ENCODE data around the gene MEGF10. TPM values are rescaled to one million over a fixed set of nuclear protein-coding genes. Genes with fewer than 3 reads are reported as not detected.
"Not testable (repeated sequence)": the region's sequence is repeated elsewhere in the genome, so short reads cannot be mapped to it uniquely, and the experiment has no call there.

The MEGF10 gene
- total RNA-seq, result not detected in 2 replicates

DNA sequence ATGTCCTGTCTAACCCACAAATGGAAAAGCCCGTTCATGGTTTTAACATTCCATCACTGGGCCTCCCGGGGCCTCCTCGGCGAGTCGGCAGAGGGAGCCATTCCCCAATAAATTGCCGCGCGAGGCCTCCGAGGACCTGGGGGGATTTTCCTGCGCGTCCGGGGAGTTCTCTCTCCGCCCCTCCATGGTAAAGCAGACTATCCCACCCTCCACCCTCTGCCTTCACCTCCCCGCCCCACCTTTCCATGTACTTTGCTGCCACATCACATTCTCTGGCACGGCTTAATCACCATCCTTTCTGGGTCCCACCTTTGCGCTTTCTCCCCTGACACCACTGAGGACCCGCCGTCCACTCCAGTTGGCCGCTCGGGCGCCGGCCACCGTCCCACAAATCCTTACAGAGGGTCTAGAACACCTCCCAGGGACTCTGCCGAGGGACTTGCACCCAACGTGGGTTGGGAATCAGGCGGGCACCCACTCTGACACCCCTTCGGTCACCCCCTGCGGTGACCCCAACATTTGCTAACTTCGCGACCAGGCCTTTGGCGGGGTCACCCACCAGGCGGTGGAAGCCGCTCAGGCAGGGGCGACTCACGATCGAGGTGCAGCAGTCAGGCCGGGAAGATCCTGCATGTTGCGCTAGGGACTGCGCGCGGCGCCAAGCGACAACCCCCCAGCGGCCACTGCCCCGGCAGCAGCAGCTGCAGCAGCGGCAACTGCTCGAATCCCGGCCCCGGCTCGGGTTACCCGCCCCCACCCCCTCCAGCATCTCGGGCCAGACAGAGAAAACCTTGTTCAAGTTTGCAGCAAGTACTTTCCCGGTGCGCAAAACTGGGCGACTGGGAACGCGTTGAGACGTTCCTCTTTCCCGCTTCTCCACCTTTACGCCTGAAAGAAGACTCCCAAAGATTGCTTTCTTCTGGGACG is at the start of gene MEGF10:
Gene MEGF10, plus strand, starts transcription at position 778 of the 927 bp plus-strand sequence. CDS start 40,513 bp downstream, outside the sequence.
- intact Hi-C loops (cut with micrococcal nuclease), result loop anchor here (5.0 kb wide), 1 partner anchor 202 kb away; no protein-coding TSS in a partner anchor

DNA sequence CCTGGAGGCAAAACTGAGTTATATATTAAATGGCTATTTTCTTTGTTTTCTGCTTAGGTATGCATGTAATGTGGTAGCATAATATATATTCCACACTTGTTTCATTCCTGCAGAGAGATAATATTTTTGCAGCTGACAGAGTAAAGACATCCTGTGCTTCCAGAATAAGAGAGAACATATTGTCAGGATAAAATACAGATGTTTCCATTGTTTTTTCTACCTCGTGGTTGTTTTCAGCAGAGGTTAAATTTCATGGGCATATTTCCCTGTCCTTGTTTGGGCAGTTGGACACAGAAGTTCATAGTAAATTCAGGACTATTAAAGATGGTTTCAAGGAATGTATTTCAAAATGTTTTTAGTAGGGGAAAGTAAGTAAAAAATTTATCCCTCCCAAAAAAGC is 47.6 kb upstream of the MEGF10 start:
- intact Hi-C loops (cut with micrococcal nuclease), result no loop called here

DNA sequence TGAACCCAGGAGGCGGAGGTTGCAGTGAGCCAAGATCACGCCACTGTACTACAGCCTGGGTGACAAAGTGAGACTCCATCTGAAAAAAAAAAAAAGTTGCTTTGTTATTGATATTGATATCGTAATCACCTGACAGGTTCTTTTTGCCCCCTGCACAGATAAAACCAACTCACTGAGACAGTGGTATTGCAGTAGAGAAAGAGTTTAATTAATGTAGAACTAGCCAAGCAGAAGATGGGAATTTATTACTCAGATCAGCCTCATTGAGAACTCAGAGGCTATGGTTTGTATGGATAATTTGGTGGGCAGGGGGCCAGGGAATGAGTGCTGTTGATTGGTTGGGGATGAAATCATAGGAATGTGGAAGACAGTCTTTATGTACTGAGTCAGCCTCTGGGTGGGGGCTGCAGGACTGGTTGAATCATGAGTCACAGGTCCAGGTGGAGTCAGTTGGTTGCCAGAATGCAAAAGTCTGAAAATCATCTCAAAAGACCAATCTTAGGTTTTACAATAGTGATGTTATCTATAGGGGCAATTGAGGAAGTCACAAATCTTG is 35.8 kb upstream of the MEGF10 start:
- intact Hi-C loops (cut with micrococcal nuclease), result no loop called here

DNA sequence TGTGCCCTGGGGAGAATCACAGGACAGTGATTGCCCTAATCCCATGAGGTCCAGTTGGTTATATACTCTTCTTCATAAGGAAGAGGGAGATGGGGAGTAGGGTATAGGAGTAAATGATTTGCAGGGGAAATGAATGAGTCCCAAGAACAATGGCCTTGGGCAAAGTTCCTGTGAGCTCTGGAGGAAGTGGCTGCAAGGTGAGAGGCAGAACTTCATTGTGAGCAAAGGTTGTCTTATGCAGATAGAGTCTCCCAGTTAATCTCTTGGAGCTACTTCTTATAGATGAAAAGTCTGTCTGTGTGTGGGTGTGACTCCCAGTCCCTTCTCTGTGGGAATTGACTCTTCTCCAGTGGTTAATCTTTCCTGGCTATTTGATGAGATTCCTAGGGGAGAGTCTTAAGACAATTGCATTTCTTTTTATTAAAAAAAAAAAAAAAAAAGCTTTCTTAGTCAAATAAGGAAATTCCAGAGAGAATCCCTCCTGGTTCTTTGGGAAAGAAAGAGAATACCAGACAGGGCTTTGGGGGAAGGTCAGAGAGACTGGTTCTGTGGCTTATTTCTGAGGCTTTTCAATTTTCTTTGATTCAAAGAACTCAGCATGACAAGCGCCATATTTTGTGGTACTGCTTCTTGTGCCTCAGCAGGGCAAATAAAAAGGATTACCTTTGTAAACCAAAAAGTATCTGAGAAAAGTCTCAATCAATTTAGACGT is 33.6 kb upstream of the MEGF10 start:
- intact Hi-C loops (cut with micrococcal nuclease), result no loop called here

DNA sequence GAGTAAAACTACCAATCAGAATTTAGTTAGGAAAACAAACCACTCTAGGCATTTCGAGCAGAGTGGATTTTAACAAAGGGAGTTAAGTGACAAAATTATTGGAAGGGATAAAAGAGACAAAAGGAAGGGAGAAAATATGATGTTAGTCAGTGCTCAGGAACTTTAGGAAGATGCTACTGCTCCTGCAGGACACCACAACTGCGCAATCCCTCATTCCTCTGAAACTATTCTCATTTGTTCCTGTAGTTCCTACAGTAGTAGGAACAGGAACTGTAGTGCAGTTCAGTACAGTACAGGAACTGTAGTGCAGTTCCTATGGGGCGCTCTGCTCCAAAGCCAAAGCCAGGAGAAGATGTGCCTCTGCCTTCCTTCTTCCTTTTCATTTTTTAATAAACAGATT is 29.9 kb upstream of the MEGF10 start:
- intact Hi-C loops (cut with micrococcal nuclease), result no loop called here

DNA sequence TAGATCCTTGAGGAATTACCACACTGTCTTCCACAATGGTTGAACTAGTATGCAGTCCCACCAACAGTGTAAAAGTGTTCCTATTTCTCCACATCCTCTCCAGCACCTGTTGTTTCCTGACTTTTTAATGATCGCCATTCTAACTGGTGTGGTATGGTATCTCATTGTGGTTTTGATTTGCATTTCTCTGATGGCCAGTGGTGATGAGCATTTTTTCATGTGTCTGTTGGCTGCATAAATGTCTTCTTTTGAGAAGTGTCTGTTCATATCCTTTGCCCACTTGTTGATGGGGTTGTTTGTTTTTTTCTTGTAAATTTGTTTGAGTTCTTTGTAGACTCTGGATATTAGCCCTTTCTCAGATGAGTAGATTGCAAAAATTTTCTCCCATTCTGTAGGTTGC is 25.1 kb upstream of the MEGF10 start:
- intact Hi-C loops (cut with micrococcal nuclease), result not testable (repeated sequence)

DNA sequence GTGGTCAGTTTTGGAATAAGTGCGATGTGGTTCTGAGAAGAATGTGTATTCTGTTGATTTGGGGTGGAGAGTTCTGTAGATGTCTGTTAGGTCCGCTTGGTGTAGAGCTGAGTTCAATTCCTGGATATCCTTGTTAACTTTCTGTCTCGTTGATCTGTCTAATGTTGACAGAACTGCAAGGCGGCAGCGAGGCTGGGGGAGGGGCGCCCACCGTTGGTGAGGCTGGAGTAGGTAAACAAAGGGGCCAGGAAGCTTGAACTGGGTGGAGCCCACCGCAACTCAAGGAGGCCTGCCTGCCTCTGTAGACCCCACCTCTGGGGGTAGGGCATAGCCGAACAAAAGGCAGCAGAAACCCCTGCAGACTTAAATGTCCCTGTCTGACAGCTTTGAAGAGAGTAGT is 22.3 kb upstream of the MEGF10 start:
- intact Hi-C loops (cut with micrococcal nuclease), result not testable (repeated sequence)

DNA sequence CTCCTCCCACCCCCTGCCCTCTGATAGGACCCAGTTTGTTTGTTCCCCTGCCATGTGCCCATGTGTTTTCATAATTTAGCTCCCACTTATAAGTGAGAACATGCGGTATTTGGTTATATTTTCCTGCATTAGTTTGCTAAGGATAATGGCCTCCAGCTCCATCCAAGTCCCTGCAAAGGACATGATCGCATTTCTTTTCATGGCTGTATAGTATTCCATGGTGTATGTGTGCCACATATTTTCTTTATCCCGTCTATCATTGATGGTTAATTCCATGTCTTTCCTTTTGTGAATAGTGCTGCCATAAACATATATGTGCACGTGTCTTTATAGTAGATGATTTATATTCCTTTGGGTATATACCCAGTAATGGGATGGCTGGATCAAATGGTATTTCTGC is 19.9 kb upstream of the MEGF10 start:
- intact Hi-C loops (cut with micrococcal nuclease), result not testable (repeated sequence)

DNA sequence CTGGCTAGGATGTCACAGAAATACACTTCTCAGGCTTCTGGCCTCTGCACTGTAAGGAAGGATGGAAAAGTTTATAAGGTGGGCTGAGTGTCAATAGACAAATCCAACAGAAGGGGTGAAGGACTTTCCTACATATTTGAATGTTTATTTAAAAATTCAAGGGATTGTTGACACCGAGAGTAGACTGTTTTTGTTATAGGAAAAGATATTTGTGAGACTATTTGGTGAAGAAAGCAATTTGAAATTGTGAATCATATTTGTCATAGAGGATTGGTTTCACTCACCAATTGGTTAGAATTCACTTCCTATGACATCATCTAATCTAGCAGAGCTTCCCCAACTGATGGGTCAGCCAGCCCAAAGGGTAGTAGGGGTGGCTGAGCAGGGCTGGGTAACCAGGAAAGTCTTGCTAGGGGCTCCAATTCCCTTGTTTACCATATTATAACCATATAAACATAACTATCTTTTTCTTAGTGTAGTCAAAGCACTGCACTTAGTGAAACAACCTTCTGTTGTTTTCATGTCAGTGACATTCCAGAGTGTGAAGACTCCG is 14.9 kb upstream of the MEGF10 start:
- intact Hi-C loops (cut with micrococcal nuclease), result no loop called here

DNA sequence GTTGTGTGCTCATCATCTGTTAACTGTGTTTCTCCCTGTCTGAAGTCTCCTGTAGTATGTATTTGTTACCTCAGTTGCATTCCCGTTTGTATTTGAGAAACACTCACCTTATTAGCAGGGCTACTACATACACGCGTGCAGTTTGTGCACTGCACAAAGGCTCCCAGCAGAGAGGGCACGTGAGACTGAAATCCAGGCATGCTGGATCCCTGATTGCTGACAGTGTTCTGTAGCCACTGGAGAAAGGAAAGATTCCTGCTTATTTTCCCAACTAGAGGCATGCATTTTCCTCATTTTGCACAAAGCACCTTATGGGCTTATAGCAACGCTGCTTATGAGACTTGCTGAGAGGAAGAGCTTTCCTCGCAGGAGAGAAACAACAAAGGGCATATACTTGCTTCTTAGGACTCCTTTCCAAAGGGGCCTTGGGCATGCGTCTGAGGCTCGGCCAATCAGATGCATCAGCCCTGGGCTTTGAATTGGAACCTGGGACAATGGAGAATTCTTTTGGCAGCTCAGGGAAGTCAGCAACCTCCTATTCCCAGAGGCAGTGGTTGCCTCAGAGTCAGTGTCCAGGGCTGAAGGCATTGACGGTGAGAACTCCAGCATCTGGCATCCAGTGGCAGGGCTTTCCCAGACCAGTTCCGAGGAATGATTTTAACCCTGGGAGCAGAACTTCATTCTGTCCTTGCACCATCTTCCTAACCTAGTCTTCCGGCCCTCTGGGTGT is 9.9 kb upstream of the MEGF10 start:
- intact Hi-C loops (cut with micrococcal nuclease), result no loop called here

DNA sequence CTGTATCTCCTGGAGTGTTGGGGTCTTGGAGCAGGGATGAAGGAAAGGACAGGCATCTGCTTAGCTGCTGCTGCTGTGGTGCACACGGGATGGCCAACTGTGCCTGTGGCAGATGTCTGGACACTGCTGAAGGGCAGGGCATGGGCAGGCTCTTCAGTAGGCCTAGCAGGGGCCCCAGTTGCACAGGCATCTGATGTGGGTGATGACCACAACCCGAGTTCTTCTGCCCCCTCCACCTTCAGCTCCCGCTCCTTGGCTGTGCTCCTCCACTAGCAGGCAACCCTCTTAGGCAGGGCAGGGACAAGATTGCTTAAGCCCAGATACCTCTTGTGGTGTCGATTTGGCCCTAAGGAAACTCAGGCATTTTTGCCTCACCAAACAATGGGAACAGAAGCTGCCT is 9.0 kb upstream of the MEGF10 start:
- intact Hi-C loops (cut with micrococcal nuclease), result no loop called here

DNA sequence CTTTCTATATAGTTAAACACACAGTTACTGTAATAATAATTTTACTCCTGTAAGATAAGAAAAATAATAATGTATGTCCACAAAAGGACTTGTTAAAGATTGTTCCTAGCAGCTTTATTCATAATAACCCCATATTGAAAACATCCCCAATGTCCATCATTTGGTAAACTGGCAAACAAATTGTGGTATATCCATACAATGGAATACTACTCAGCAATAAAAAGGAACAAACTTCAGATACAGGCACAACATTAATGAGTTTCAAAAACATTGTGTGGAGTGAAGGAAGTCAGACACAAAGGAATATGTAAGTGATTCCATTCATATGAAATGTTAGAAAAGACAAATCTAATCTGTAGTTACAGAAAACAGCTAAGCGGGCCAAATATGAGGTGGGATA is 1.9 kb upstream of the MEGF10 start:
- intact Hi-C loops (cut with micrococcal nuclease), result no loop called here

DNA sequence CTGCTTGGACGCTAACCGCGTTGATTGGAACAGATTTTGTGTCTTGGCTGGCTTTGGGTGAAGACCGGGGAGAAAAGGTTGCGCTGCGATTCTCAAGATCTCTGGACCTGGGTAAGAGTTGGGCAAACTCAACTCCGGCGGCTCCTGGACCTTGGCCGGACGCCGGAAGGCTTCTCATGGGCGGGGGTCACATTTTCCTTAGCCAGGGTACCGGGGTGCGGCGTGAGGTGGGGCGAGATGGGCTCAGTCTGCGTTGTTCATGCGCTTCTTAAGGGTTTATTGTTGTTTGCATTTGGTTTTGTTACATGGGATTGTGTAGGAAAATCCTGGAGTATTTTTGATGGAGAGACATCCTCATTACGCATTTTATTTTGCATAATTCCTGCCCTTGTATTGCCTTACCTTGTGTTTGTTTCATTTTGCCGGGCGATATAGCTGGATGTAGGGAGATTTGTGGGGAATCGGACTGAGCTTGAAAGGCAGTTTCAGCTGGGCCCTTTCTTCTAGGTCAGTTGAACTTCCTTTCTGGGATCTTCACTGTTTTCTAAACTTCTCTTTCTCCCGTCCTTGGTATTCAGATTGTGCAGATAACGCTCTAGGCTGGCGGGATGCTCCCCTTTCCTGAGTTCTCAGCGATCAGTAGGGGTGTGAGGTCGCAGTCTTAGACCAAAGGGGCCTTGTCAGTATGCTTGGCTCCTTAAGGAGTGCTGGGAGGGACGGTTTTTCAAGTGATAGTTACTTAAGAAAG is 524 bp downstream of the MEGF10 start:
- intact Hi-C loops (cut with micrococcal nuclease), result loop anchor here (5.0 kb wide), 1 partner anchor 201 kb away; no protein-coding TSS in a partner anchor

DNA sequence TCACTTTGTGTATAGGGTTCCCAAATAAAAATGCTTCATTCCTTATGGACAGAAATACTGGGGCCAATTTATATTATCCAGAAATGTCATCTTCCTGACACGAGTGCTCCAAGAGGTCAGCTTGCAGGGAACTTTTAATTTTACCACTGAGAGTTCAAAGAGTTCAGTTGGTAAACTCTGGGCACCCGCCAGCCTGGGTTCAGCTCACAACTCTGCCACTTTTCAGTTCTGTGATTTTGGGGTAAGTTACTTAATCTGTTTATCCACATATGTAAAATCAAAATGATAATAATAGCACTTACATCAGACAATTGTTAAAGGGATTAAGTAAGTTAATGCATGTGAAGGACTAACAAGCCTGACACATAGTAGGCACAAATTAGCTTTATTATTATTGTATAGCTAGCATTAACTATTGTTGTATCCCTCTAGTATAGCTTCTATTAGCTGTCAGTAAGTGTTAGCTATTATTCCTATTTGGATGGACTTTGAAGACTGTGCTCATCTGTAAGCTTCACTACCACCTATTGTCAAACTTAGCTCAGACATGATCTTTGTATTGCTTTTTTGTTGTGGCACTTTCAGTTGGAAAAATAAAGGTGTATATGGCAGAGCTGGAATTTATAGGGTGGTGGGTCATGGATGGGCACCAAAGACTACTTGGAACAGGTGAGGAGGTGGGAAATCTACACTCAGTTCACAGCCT is 1.6 kb downstream of the MEGF10 start:
- intact Hi-C loops (cut with micrococcal nuclease), result loop anchor here (5.0 kb wide), 1 partner anchor 200 kb away; no protein-coding TSS in a partner anchor

DNA sequence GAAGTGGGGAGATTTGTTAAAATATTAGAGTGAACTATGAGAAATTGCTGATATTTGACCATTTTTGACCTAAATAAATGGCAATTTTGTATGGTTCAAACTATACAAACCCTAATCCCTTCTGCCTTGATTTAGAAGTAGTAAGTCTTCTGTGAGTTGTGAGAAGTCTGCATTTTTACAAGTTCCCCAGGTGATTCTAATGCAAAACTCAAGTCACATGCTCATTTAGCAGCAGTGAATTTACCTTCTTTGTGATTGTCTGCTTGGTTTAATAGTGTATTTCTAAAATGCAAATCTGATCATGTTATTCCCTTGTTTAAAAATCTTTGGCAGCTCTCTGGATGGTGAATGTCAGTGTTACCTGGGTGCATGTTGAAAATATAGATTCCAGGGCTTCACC is 2.8 kb downstream of the MEGF10 start:
- intact Hi-C loops (cut with micrococcal nuclease), result loop anchor here (5.0 kb wide), 1 partner anchor 199 kb away; no protein-coding TSS in a partner anchor

DNA sequence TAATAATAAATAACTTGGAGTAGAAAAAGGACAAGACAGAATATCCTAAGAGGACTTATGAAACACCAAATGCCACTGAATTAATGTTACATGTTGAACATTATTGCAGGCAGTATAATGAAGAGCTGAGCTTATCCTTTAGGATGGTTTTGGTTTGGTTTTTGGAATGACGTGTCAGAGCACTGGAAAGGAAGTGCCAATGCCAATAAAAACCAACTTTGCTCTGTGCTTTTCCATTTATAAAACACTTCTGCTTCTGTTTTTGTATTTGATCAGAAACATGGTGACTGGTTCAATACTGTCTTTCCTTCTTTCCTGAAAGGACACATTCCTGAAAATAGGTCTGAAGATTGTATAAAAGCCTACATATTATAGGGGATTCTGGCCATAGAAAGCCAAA is 4.2 kb downstream of the MEGF10 start:
- intact Hi-C loops (cut with micrococcal nuclease), result loop anchor here (5.0 kb wide), 1 partner anchor 197 kb away; no protein-coding TSS in a partner anchor

DNA sequence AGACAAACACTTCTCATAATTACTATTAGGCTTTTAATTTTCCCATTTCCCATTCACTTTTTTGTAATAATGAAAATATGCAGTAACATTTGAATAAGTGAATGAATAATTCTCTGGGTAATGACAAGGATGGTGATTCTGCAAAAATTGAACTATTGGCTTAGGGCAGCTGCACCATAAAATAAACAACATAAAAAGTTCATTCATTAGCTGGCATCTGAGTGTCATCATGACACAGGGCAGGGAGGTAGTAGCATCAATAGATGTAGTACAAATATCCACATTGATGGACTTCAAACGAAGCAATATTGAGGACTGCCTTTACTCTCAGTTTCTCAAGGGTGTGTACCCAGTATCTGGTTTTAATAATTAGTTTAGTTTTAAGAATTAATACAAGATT is 4.9 kb downstream of the MEGF10 start:
- intact Hi-C loops (cut with micrococcal nuclease), result no loop called here

DNA sequence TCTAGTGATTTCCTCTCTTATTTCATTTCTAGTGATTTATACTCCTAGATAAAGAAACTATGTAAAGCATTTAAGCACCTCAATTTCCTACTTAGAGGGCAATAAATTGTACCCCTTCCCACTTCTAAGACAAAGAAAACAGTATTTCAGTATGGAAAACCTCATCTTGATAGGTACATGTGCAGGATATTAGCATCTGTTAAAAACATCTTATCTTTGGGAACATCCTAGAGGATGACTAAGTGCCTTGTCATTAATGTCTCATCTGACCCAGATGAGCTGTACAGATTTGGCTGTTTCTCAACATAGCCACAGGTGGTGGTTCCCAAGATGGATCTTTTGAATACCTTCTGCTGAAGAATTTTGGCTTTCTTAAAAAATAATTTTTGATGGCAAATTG is 5.7 kb downstream of the MEGF10 start:
- intact Hi-C loops (cut with micrococcal nuclease), result no loop called here

DNA sequence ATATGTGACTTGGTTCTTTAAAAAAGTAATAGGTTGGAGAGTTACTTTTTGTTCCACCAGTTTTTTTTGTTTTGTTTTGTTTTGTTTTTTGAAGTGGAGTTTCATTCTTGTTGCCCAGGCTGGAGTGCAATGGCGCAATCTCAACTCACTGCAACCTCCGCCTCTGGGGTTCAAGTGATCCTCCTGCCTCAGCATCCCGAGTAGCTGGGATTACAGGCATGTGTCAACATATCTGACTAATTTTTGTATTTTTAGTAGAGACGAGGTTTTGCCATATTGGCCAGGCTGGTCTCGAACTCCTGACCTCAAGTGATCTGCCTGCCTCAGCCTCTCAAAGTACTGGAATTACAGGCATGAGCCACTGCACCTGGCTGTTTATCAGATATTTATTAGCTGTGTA is 6.3 kb downstream of the MEGF10 start:
- intact Hi-C loops (cut with micrococcal nuclease), result not testable (repeated sequence)

All from T-helper 2 cell treated with Interferon-gamma antibody and Interleukin-4, amounts not matched to agents 100 ng/mL and 5 ng/mL, for 36 hours (primary cell).